Measurements from ENCODE around the gene PDE6A. TPM values are rescaled to one million over a fixed set of nuclear protein-coding genes. Genes with fewer than 3 reads are reported as not detected.
A peak's percentile ranks its signal among the peaks of the same experiment; 100 is the strongest.

The PDE6A gene
- total and polyA plus RNA-seq, 9 of the 15 experiments (the other 6 are each of a cell fraction or from before 2014, with no cell fraction given) = 0.01 to 0.04 (median 0.01) TPM; not detected in 6

DNA sequence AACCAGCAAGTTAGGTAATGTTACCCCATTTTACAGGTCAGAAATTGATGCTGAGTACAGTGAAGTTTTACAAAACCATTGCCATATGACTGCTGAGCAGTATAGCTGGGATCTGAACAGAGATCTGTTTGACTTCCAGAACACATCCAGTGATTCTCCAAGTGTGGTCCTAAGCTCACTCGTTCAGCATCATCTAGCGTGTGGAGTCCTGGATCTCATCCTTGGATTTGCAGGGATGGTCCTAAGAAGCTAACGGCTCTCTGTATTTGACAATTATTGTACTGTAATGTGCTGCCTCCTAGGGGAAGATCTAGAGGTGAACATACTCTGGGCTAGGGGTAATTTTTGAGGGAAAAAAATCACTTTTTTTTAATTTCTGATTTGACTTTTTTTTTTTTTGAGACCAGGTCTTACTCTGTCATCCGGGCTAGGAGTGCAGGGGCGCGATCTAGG lies 17.4 kb upstream of the PDE6A start (continued):
- TF ChIP-seq CAMTA2 (CRISPR knock-in tag; conservative IDR thresholded peaks at IDR 0.05) (no peak), ZNF174 (CRISPR knock-in tag; IDR thresholded peaks at IDR 0.05) (no peak), MEF2A (IDR thresholded peaks at IDR 0.05; ENCODE audit: control insufficient read depth, low read depth, low read length) (no peak), SETDB1 (IDR thresholded peaks at IDR 0.05; ENCODE audit: low read length) (no peak), SMARCA5 (IDR thresholded peaks at IDR 0.05) (no peak), PYGO2 (tag; IDR thresholded peaks at IDR 0.05) (no peak), ZNF384 (IDR thresholded peaks at IDR 0.05; ENCODE audit: low read depth, low read length) (peak; percentile 65)
- TF ChIP-seq, protein P1, sequence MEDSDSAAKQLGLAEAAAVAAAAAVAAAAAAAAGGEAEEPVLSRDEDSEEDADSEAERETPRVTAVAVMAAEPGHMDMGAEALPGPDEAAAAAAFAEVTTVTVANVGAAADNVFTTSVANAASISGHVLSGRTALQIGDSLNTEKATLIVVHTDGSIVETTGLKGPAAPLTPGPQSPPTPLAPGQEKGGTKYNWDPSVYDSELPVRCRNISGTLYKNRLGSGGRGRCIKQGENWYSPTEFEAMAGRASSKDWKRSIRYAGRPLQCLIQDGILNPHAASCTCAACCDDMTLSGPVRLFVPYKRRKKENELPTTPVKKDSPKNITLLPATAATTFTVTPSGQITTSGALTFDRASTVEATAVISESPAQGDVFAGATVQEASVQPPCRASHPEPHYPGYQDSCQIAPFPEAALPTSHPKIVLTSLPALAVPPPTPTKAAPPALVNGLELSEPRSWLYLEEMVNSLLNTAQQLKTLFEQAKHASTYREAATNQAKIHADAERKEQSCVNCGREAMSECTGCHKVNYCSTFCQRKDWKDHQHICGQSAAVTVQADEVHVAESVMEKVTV (CRISPR knock-in tag; IDR thresholded peaks at IDR 0.05) = peak; percentile 56; the same call in 1 of the 2 replicates
- TF ChIP-seq, protein P2, sequence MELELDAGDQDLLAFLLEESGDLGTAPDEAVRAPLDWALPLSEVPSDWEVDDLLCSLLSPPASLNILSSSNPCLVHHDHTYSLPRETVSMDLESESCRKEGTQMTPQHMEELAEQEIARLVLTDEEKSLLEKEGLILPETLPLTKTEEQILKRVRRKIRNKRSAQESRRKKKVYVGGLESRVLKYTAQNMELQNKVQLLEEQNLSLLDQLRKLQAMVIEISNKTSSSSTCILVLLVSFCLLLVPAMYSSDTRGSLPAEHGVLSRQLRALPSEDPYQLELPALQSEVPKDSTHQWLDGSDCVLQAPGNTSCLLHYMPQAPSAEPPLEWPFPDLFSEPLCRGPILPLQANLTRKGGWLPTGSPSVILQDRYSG (tag; conservative IDR thresholded peaks at IDR 0.05; ENCODE audit: low read depth) = no peak
